Thyroid gland (tissue), 4 donors: ENCODE data around the gene KCNG1. TPM values are rescaled to one million over a fixed set of nuclear protein-coding genes. Genes with fewer than 3 reads are reported as not detected.

Experiments used
- DNase-seq, 2 donors: peaks; one replicate each; pipeline ENCODE4 v3.0.0-alpha.2; 2019
- H3K27ac ChIP-seq, 3 donors: fragments of 200-600 bp; sonication (generic); 1 replicate in 2 of 3; 2 replicates in 1 of 3; pipeline ENCODE4 v1.5.1; 2016 to 2019; ENCODE audit warnings: mild to moderate bottlenecking in 1 of 3, moderate library complexity in 1 of 3
- H3K27me3 ChIP-seq: fragments of 200-600 bp; sonication (generic); one replicate; pipeline ENCODE4 v1.5.1; 2019
- H3K36me3 ChIP-seq, 2 donors: fragments of 200-600 bp; sonication (generic); one replicate each; pipeline ENCODE4 v1.5.1; 2016 to 2019
- H3K4me1 ChIP-seq, 2 donors: fragments of 200-600 bp; sonication (generic); one replicate each; pipeline ENCODE4 v1.5.1; 2017 to 2019
- H3K4me3 ChIP-seq, 3 donors: fragments of 200-600 bp; sonication (generic); replicated peaks in 1 of 3; 1 replicate in 2 of 3; 2 replicates in 1 of 3; pipeline ENCODE4 v1.5.1; 2016; ENCODE audit warnings: mild to moderate bottlenecking in 1 of 3
- H3K9me3 ChIP-seq: fragments of 200-600 bp; sonication (generic); one replicate; pipeline ENCODE4 v1.5.1; 2017
- CTCF ChIP-seq, 6 experiments: fragments of 200-600 bp in 3 of 6; fragments of 450-650 bp in 3 of 6; sonication (generic) in 3 of 6; IDR thresholded peaks; one replicate each; pipeline ENCODE4 v1.5.1; 2016 to 2019; ENCODE audit warnings: antibody characterized with exemption in 6 of 6, mild to moderate bottlenecking in 2 of 6, inconsistent platforms in 1 of 6, moderate library complexity in 1 of 6
- POLR2A ChIP-seq, 2 donors: fragments of 450-650 bp; IDR thresholded peaks; one replicate each; pipeline ENCODE4 v1.6.1; 2017; ENCODE audit warnings: antibody characterized with exemption in 2 of 2, mild to moderate bottlenecking in 2 of 2, moderate library complexity in 1 of 2
- WGBS, 2 donors: methylation state at CpG; one replicate each; pipeline ENCODE4 v1.1.5; 2017; 5-methylcytosine and 5-hydroxymethylcytosine counted together
- intact Hi-C: fragments of 100-400 bp; cut with DNase I; formaldehyde crosslinking; loops from one replicate; pipeline ENCODE4 v1.15.1; 2023
- total RNA-seq, 4 donors: library from RNA; depleted of rRNA; stranded (reverse); fragments of >200 nt; gene quantifications; one replicate each; pipeline ENCODE4 v1.2.3, GENCODE V29; 2016

Gene KCNG1
- total RNA-seq, 4 donors from 2014 or later, result 0.13 TPM; not detected in 3

GRCh38 chr20:50992733-50993457, 30.0 kb downstream of the KCNG1 start:
- TF ChIP-seq POLR2A (IDR thresholded peaks at IDR 0.05) (no peak), CTCF (IDR thresholded peaks at IDR 0.05) (peak in 2 of 6 experiments; percentile 18 to 39)
- no peaks in the 10 kb centered on the region for H3K27me3 ChIP-seq
- peaks cover 0 to 6% of the 10 kb centered on the region in 2 donors for H3K4me1 ChIP-seq
- no peak overlapping the region for H3K27ac ChIP-seq
- no peaks in the 10 kb centered on the region for H3K36me3 ChIP-seq
- intact Hi-C loops, result no loop called here
- no peak overlapping the region for H3K4me3 ChIP-seq
- 42 to 45% methylated on average over 13 of the region's 13 CpGs for WGBS, 2 donors
- no peak for DNase-seq
- no peaks in the 10 kb centered on the region for H3K9me3 ChIP-seq

DNA sequence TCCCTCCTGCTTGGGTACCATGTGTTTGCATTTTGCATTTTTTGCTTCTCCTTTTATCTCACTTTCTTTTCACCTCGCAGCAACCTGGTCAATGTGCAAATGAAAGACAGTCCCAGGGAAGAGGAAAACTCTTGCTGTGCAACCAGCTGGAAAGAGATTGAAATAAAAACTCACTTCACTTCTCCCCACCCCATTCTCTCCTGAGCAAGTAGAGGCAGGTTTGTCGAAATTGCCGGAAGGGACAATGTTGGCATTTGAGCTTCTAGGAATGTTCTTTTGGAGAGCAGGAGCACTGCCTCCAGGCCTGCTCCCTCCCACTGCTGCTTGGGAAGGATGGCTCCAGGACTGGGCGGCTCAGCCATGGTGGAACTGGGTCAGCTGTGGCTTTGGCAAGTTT, 30.6 kb downstream of the KCNG1 start:
- no peak overlapping the region for H3K4me3 ChIP-seq
- H3K27ac ChIP-seq, result no peak overlapping the region
- no peaks in the 10 kb centered on the region for H3K27me3 ChIP-seq
- no peaks in the 10 kb centered on the region for H3K9me3 ChIP-seq
- no peaks in the 10 kb centered on the region for H3K36me3 ChIP-seq
- no peak for TF ChIP-seq CTCF (IDR thresholded peaks at IDR 0.05)
- TF ChIP-seq POLR2A (IDR thresholded peaks at IDR 0.05), result no peak
- WGBS, 2 donors, result 23 to 33% methylated on average over 4 of the region's 4 CpGs
- peaks cover 0 to 6% of the 10 kb centered on the region in 2 donors for H3K4me1 ChIP-seq
- intact Hi-C loops, result no loop called here
- no peak for DNase-seq

GRCh38 chr20:50991076-50991475, 31.8 kb downstream of the KCNG1 start:
- no peaks in the 10 kb centered on the region for H3K36me3 ChIP-seq
- H3K4me1 ChIP-seq, result peaks cover 0 to 6% of the 10 kb centered on the region in 2 donors
- H3K27ac ChIP-seq, result no peak overlapping the region
- WGBS, 2 donors, result 81 to 82% methylated on average over 3 of the region's 3 CpGs
- no peak for DNase-seq
- H3K27me3 ChIP-seq, result no peaks in the 10 kb centered on the region
- no peaks in the 10 kb centered on the region for H3K9me3 ChIP-seq
- H3K4me3 ChIP-seq, result no peak overlapping the region
- TF ChIP-seq CTCF (IDR thresholded peaks at IDR 0.05) (no peak), POLR2A (IDR thresholded peaks at IDR 0.05) (no peak)
- intact Hi-C loops, result no loop called here

- Histone ChIP-seq H3K27ac (no peak overlapping the region), H3K4me3 (no peak overlapping the region), H3K27me3 (no peaks in the 10 kb centered on the region), H3K4me1 (peaks cover 0 to 5% of the 10 kb centered on the region in 2 donors), H3K36me3 (no peaks in the 10 kb centered on the region), H3K9me3 (no peaks in the 10 kb centered on the region)
- TF ChIP-seq POLR2A (IDR thresholded peaks at IDR 0.05) (no peak), CTCF (IDR thresholded peaks at IDR 0.05) (peak; percentile 72 to 92 (median 84))
- WGBS, 2 donors, result 19 to 23% methylated on average over 13 of the region's 13 CpGs
- intact Hi-C loops, result loop anchor here (2.0 kb wide), 1 partner anchor 319 kb away; no protein-coding TSS in a partner anchor
- DNase-seq, result peak; percentile 61 to 65
Observed at GRCh38 chr20:50987493-50988210, 35.3 kb downstream of the KCNG1 start.

GRCh38 chr20:50983321-50983720, 39.6 kb downstream of the KCNG1 start:
- no peak overlapping the region for H3K27ac ChIP-seq
- H3K4me1 ChIP-seq, result no peaks in the 10 kb centered on the region
- H3K4me3 ChIP-seq, result no peak overlapping the region
- no peak for DNase-seq
- TF ChIP-seq CTCF (IDR thresholded peaks at IDR 0.05) (no peak), POLR2A (IDR thresholded peaks at IDR 0.05) (no peak)
- intact Hi-C loops, result no loop called here
- no peaks in the 10 kb centered on the region for H3K36me3 ChIP-seq
- H3K9me3 ChIP-seq, result no peaks in the 10 kb centered on the region
- WGBS, 2 donors, result 59 to 66% methylated on average over 2 of the region's 2 CpGs
- no peaks in the 10 kb centered on the region for H3K27me3 ChIP-seq
